Stomach (tissue), 9 donors: Measurements from ENCODE around the gene TRPM1. TPM values are rescaled to one million over a fixed set of nuclear protein-coding genes. Genes with fewer than 3 reads are reported as not detected.

ENCODE experiments used
- DNase-seq, 2 donors: peaks; one replicate each; pipeline versions ENCODE4 v3.0.0 to v3.0.0-alpha.2; 2013 to 2019
- H3K27ac ChIP-seq, 5 donors: fragments of 200-600 bp in 4 of 5; sonication (generic) in 4 of 5; one replicate each; pipeline ENCODE4 v1.5.1; 2013 to 2019; ENCODE audit warnings: mild to moderate bottlenecking in 1 of 5, moderate library complexity in 1 of 5
- H3K27me3 ChIP-seq, 3 donors: fragments of 200-600 bp; sonication (generic); one replicate each; pipeline ENCODE4 v1.5.1; 2017 to 2019; ENCODE audit warnings: mixed run types in 1 of 3
- H3K36me3 ChIP-seq, 4 donors: fragments of 200-600 bp; sonication (generic); 1 replicate in 3 of 4; 2 replicates in 1 of 4; pipeline ENCODE4 v1.5.1; 2016 to 2019
- H3K4me1 ChIP-seq, 4 donors: fragments of 200-600 bp; sonication (generic); one replicate each; pipeline ENCODE4 v1.5.1; 2016 to 2019
- H3K4me3 ChIP-seq, 4 donors: fragments of 200-600 bp; sonication (generic) in 3 of 4; one replicate each; pipeline ENCODE4 v1.5.1; 2016 to 2019; ENCODE audit warnings: mild to moderate bottlenecking in 1 of 4
- H3K9me3 ChIP-seq, 4 donors: fragments of 200-600 bp; sonication (generic); one replicate each; pipeline ENCODE4 v1.5.1; 2016 to 2019
- EP300 ChIP-seq: sonication (generic); formaldehyde crosslinking; IDR thresholded peaks from one replicate; pipeline ENCODE4 v1.6.1; 2017; ENCODE audit warnings: antibody characterized with exemption
- POLR2A ChIP-seq, 4 donors: fragments of 450-650 bp; IDR thresholded peaks; one replicate each; pipeline ENCODE4 v1.6.1; 2016; ENCODE audit warnings: antibody characterized with exemption in 4 of 4, control low read depth in 2 of 4, mild to moderate bottlenecking in 1 of 4, moderate library complexity in 1 of 4
- POLR2AphosphoS5 ChIP-seq, 3 donors: sonication (generic); formaldehyde crosslinking; IDR thresholded peaks; one replicate each; pipeline ENCODE4 v1.6.1; 2016; ENCODE audit warnings: antibody characterized with exemption in 3 of 3
- WGBS, 5 donors: extraction: QIAGEN DNeasy Blood & Tissue Kit in 3 of 5; methylation state at CpG; one replicate each; pipeline versions ENCODE4 v1.1.5 to v1.1.7; 2013 to 2018; 5-methylcytosine and 5-hydroxymethylcytosine counted together
- intact Hi-C: fragments of 100-400 bp; cut with DNase I; formaldehyde crosslinking; loops from one replicate; pipeline ENCODE4 v1.15.1; 2023; ENCODE audit warnings: low total_unique reads
- polyA plus RNA-seq, 3 donors: library from polyadenylated mRNA; stranded (reverse); fragments of 200-250 nt; gene quantifications; one replicate each; pipeline ENCODE4 v1.2.3, GENCODE V29; 2013
- total RNA-seq, 5 donors: library from RNA; depleted of rRNA; stranded (reverse); fragments of >200 nt; gene quantifications; one replicate each; pipeline versions ENCODE4 v1.1.0 to v1.2.3, GENCODE V29; 2014 to 2016
- TF ChIP-seq, protein P1 (sequence below), 7 experiments: fragments of 450-650 bp in 4 of 7; fragments of 200-600 bp in 3 of 7; sonication (generic) in 3 of 7; IDR thresholded peaks; one replicate each; pipeline ENCODE4 v1.5.1; 2016 to 2019; ENCODE audit warnings: antibody characterized with exemption in 7 of 7, control low read depth in 2 of 7, mild to moderate bottlenecking in 1 of 7
- donor health status: healthy with polysubstance abuse.
- donor health status: Bipolar disorder and iron deficiency.
- donor health status: healthy.

TRPM1 gene
- total and polyA plus RNA-seq, 8 donors: 0.15 TPM; not detected in 7

DNA sequence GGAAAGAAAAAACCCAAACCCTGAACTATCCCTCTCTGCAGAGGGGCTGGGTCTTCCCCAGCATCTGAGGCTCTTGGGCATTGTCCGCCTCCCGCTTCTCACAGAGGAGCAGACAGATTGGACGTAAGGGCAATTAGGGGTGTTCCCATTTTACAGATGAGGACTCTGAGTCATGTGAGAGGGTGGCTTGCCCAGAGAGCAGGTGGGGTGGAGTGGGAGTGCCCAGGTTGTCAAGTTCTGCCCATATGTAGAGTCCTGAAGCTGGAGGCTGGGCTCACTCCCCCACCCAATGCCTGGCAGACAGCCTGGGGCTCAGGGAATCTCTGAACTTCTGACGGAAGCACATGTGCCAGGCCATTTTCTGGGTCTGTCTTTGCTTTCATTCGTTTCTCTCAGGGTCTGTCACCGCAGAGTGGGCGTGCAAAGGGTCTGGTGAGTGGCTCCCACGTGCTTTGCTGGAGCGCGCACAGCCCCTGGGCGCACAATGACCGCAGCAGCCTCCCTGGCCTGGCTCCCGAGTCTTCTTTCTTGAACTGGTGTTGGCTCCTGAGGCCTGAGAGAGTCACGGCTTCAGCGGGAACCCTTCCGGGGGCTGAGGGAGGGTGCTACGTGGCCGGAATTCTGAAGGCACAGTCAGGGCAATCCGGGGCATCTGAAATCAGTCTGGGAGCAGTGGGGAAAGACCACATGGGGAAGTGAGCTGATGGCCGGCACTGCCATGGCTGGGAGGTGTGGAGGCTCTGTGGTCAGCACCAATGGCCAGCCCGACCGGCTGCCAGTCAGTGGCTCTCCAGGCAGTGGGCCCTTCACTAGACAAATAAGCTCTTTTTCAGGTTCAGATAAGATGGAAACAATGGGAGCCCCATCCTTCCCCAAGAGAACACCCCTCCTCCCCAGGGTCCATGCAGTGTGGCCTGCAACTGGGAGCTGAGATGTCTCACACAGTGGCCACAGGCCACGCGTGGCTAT, 1.1 kb upstream of the TRPM1 start:
- H3K36me3 ChIP-seq: no peaks in the 10 kb centered on the region
- no peak overlapping the region for H3K4me3 ChIP-seq
- TF ChIP-seq POLR2AphosphoS5 (IDR thresholded peaks at IDR 0.05): no peak
- TF ChIP-seq, protein P1, sequence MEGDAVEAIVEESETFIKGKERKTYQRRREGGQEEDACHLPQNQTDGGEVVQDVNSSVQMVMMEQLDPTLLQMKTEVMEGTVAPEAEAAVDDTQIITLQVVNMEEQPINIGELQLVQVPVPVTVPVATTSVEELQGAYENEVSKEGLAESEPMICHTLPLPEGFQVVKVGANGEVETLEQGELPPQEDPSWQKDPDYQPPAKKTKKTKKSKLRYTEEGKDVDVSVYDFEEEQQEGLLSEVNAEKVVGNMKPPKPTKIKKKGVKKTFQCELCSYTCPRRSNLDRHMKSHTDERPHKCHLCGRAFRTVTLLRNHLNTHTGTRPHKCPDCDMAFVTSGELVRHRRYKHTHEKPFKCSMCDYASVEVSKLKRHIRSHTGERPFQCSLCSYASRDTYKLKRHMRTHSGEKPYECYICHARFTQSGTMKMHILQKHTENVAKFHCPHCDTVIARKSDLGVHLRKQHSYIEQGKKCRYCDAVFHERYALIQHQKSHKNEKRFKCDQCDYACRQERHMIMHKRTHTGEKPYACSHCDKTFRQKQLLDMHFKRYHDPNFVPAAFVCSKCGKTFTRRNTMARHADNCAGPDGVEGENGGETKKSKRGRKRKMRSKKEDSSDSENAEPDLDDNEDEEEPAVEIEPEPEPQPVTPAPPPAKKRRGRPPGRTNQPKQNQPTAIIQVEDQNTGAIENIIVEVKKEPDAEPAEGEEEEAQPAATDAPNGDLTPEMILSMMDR (IDR thresholded peaks at IDR 0.05): no peak
- TF ChIP-seq EP300: no peak
- no peak for TF ChIP-seq POLR2A (IDR thresholded peaks at IDR 0.05)
- no peaks in the 10 kb centered on the region for H3K27me3 ChIP-seq
- H3K9me3 ChIP-seq: no peaks in the 10 kb centered on the region
- WGBS, 5 donors: 86 to 94% (median 91%) methylated on average over 24 of the region's 24 CpGs
- intact Hi-C loops: no loop called here
- no peak for DNase-seq
- H3K27ac ChIP-seq: no peak overlapping the region
- peaks cover 0 to 5% (median 4%) of the 10 kb centered on the region in 4 donors for H3K4me1 ChIP-seq

DNA sequence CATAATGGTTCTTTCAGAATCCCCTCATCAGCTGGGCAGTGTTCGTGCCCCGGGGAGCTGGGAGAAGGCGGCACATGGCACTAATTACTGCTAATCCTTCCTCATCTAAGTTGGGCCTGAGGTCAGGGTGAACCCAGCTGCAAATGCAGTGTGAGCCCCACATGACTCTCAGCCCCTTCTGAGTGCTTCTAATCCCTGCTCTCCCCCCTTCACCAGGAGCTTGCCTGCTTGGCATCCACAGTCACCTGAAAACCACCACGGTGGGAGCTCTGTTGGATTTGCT, 455 bp upstream of the TRPM1 start:
- WGBS, 5 donors: 50 to 86% (median 85%) methylated on average over 1 to 4 of the region's 4 CpGs
- intact Hi-C loops: no loop called here

DNA sequence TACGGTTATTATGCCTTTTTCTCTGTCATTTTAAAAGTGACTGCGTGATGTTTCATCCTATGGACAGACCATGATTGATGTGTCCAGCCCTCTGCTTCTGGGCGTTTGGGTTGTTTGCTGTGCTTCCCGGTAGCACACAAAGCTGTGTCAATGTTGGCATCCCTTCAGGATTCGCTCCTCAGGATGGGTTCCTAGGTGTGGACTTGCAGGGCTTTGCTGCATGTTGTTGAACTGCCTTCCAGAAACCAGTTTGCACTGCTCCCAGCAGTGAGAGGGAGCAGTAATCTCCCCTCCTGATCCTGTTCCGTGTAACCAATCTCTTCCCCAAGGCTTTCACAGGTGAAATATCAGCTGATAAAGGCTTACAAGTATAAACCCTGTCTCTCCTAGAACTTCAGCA, 787 bp downstream of the TRPM1 start:
- Histone ChIP-seq H3K27ac (no peak overlapping the region), H3K27me3 (no peaks in the 10 kb centered on the region), H3K4me3 (no peak overlapping the region), H3K9me3 (no peaks in the 10 kb centered on the region), H3K36me3 (no peaks in the 10 kb centered on the region), H3K4me1 (peaks cover 0 to 5% (median 4%) of the 10 kb centered on the region in 4 donors)
- intact Hi-C loops: no loop called here
- no peak for DNase-seq
- TF ChIP-seq, protein P1 (IDR thresholded peaks at IDR 0.05): no peak
- TF ChIP-seq POLR2AphosphoS5 (IDR thresholded peaks at IDR 0.05) (no peak), POLR2A (IDR thresholded peaks at IDR 0.05) (no peak), EP300 (no peak)
- WGBS, 5 donors: 59 to 77% (median 63%) methylated on average over 6 of the region's 6 CpGs

More for the DNA sequence above, 455 bp upstream of the TRPM1 start:
- H3K27me3 ChIP-seq: no peaks in the 10 kb centered on the region
- no peaks in the 10 kb centered on the region for H3K36me3 ChIP-seq
- peaks cover 0 to 5% (median 4%) of the 10 kb centered on the region in 4 donors for H3K4me1 ChIP-seq
- TF ChIP-seq, protein P1 (IDR thresholded peaks at IDR 0.05): no peak
- TF ChIP-seq POLR2AphosphoS5 (IDR thresholded peaks at IDR 0.05): no peak
- no peak overlapping the region for H3K27ac ChIP-seq
- no peaks in the 10 kb centered on the region for H3K9me3 ChIP-seq
- no peak overlapping the region for H3K4me3 ChIP-seq
- DNase-seq: no peak

DNA sequence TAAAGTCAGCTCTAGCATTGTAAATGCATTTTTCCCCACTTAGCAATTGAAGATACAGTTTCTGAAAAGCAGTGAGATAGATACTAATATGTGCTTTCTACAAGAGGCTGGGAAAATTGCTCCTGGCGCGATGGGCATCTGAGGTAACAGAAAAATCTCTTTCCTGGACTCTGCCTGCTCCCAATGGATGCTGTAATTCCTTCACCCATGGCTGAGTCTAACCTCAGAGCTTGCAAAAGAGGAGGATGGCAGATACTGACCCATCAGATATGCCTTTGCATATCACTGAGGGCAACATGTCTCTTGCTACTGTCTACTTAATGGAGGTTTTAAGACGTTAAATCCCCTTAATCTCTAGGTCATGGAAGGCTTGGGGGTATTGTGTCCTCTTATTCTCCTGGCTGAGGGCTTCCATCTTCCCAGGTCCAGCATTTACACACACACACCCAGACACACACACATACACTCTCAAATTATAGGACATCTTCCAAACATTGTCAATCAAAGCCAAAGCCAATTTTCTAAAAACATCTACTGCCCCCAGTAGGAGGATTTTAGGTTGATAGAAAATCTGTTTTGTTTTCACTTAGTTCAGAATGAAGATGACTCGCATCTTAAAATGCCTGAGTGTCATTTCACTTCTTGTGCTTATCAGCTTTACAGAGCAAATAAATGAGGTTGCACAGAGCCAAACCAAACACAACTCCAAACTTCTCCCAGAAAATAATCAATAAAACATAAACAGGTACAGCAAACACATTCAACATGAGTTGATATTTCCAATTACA, 2.4 kb downstream of the TRPM1 start:
- no peak for TF ChIP-seq POLR2AphosphoS5 (IDR thresholded peaks at IDR 0.05)
- TF ChIP-seq, protein P1 (IDR thresholded peaks at IDR 0.05): peak in 1 of 7 experiments; percentile 28
- no peak for TF ChIP-seq EP300
- intact Hi-C loops: no loop called here
- Histone ChIP-seq H3K4me3 (no peak overlapping the region), H3K9me3 (no peaks in the 10 kb centered on the region), H3K4me1 (peaks cover 0 to 4% (median 2%) of the 10 kb centered on the region in 4 donors), H3K36me3 (no peaks in the 10 kb centered on the region), H3K27ac (no peak overlapping the region), H3K27me3 (no peaks in the 10 kb centered on the region)
- no peak for DNase-seq
- WGBS, 5 donors: 62 to 73% (median 66%) methylated on average over 4 of the region's 4 CpGs
